HAP-1 (cell line): ENCODE measurements around the gene SGPP2.
"Not testable (repeated sequence)": the region's sequence is repeated elsewhere in the genome, so short reads cannot be mapped to it uniquely, and the experiment has no call there.

ENCODE experiments used
- DNase-seq, 2 experiments: peaks; one replicate each; pipeline ENCODE4 v3.0.0-alpha.2; 2016 to 2020; ENCODE audit warnings: low spot score in 2 of 2
- H3K27me3 ChIP-seq: fragments of 250-450 bp; sonication (Bioruptor Pico); 2 replicates; pipeline ENCODE4 v1.5.1; 2020; ENCODE audit warnings: low read depth, mild to moderate bottlenecking, moderate library complexity
- H3K36me3 ChIP-seq: fragments of 250-450 bp; sonication (Bioruptor Pico); replicated peaks from 2 replicates; pipeline ENCODE4 v1.5.1; 2020; ENCODE audit warnings: mild to moderate bottlenecking
- H3K4me1 ChIP-seq: fragments of 250-450 bp; sonication (Bioruptor Pico); 2 replicates; pipeline ENCODE4 v1.5.1; 2020; ENCODE audit warnings: mild to moderate bottlenecking
- H3K4me3 ChIP-seq: fragments of 250-450 bp; sonication (Bioruptor Pico); 2 replicates; pipeline ENCODE4 v1.5.1; 2020; ENCODE audit warnings: mild to moderate bottlenecking, moderate library complexity
- H3K9me3 ChIP-seq: fragments of 250-450 bp; sonication (Bioruptor Pico); 2 replicates; pipeline ENCODE4 v1.5.1; 2020; ENCODE audit warnings: mild to moderate bottlenecking, moderate library complexity
- in situ Hi-C: fragments of 300-500 bp; cut with MboI; formaldehyde crosslinking; loops from 3 replicates; pipeline ENCODE4 v1.14.3; 2020; ENCODE audit warnings: low sequenced_read_pairs, inconsistent platforms, mixed read lengths

Gene SGPP2

GRCh38 chr2:222435400-222436039, 11.2 kb downstream of the SGPP2 start:
- not testable (repeated sequence) for H3K27me3 ChIP-seq

GRCh38 chr2:222436040-222436413, 11.7 kb downstream of the SGPP2 start:
- H3K9me3 ChIP-seq, result no peaks in the 10 kb centered on the region
- 0 out of 2 replicates have a peak, but pooled peaks cover 3% of the 10 kb centered on the region for H3K27me3 ChIP-seq
- in situ Hi-C loops, result no loop called here
- no peaks in the 10 kb centered on the region for H3K4me1 ChIP-seq
- no peak overlapping the region for H3K4me3 ChIP-seq
- no peaks in the 10 kb centered on the region for H3K36me3 ChIP-seq
- DNase-seq, result no peak

More at GRCh38 chr2:222435400-222436039, 11.2 kb downstream of the SGPP2 start:
- DNase-seq, H3K36me3 ChIP-seq, H3K4me1 ChIP-seq, H3K9me3 ChIP-seq, in situ Hi-C loops, H3K4me3 ChIP-seq: not testable (repeated sequence)

GRCh38 chr2:222439692-222440091, 15.3 kb downstream of the SGPP2 start:
- H3K27me3 ChIP-seq, result no peaks in the 10 kb centered on the region
- H3K36me3 ChIP-seq, result no peaks in the 10 kb centered on the region
- no peaks in the 10 kb centered on the region for H3K4me1 ChIP-seq
- H3K9me3 ChIP-seq, result no peaks in the 10 kb centered on the region
- no peak for DNase-seq
- no peak overlapping the region for H3K4me3 ChIP-seq
- in situ Hi-C loops, result no loop called here

- DNase-seq, result no peak
- in situ Hi-C loops, result no loop called here
- H3K36me3 ChIP-seq, result no peaks in the 10 kb centered on the region
Measured at GRCh38 chr2:222440673-222441422, 16.5 kb downstream of the SGPP2 start.

GRCh38 chr2:222442665-222443064, 18.3 kb downstream of the SGPP2 start:
- no peak for DNase-seq
- H3K36me3 ChIP-seq, result no peaks in the 10 kb centered on the region
- no peaks in the 10 kb centered on the region for H3K9me3 ChIP-seq
- H3K4me3 ChIP-seq, result no peak overlapping the region
- no peaks in the 10 kb centered on the region for H3K4me1 ChIP-seq
- no peaks in the 10 kb centered on the region; the same call in 1 of the 2 replicates for H3K27me3 ChIP-seq
- in situ Hi-C loops, result no loop called here

More at GRCh38 chr2:222440673-222441422, 16.5 kb downstream of the SGPP2 start:
- Histone ChIP-seq H3K4me1 (no peaks in the 10 kb centered on the region), H3K4me3 (no peak overlapping the region), H3K9me3 (no peaks in the 10 kb centered on the region), H3K27me3 (no peaks in the 10 kb centered on the region)

- peaks cover 3% of the 10 kb centered on the region; the same call in 1 of the 2 replicates for H3K27me3 ChIP-seq
- H3K36me3 ChIP-seq, result no peaks in the 10 kb centered on the region
- H3K9me3 ChIP-seq, result no peaks in the 10 kb centered on the region
- H3K4me1 ChIP-seq, result no peaks in the 10 kb centered on the region
- in situ Hi-C loops, result no loop called here
- DNase-seq, result no peak
- no peak overlapping the region for H3K4me3 ChIP-seq
Measured at GRCh38 chr2:222445227-222445626, 20.9 kb downstream of the SGPP2 start.

GRCh38 chr2:222447131-222447530, 22.8 kb downstream of the SGPP2 start:
- in situ Hi-C loops, result no loop called here
- no peaks in the 10 kb centered on the region for H3K4me1 ChIP-seq
- no peaks in the 10 kb centered on the region for H3K36me3 ChIP-seq
- no peak overlapping the region for H3K4me3 ChIP-seq
- H3K27me3 ChIP-seq, result peaks cover 3% of the 10 kb centered on the region
- H3K9me3 ChIP-seq, result no peaks in the 10 kb centered on the region
- no peak for DNase-seq

GRCh38 chr2:222448748-222449181, 24.4 kb downstream of the SGPP2 start:
- no peaks in the 10 kb centered on the region for H3K36me3 ChIP-seq
- no peak for DNase-seq
- peaks cover 3% of the 10 kb centered on the region for H3K27me3 ChIP-seq
- no peak overlapping the region for H3K4me3 ChIP-seq
- no peaks in the 10 kb centered on the region for H3K4me1 ChIP-seq
- in situ Hi-C loops, result no loop called here
- no peaks in the 10 kb centered on the region for H3K9me3 ChIP-seq

- H3K36me3 ChIP-seq, result no peaks in the 10 kb centered on the region
- H3K27me3 ChIP-seq, result peaks cover 3% of the 10 kb centered on the region
- DNase-seq, result no peak
- no peaks in the 10 kb centered on the region for H3K9me3 ChIP-seq
- in situ Hi-C loops, result no loop called here
- H3K4me1 ChIP-seq, result no peaks in the 10 kb centered on the region
- H3K4me3 ChIP-seq, result no peak overlapping the region
Measured at GRCh38 chr2:222450021-222450420, 25.7 kb downstream of the SGPP2 start.

- no peaks in the 10 kb centered on the region for H3K9me3 ChIP-seq
- H3K36me3 ChIP-seq, result no peaks in the 10 kb centered on the region
- in situ Hi-C loops, result no loop called here
- DNase-seq, result no peak
- peaks cover 3% of the 10 kb centered on the region for H3K27me3 ChIP-seq
- no peaks in the 10 kb centered on the region for H3K4me1 ChIP-seq
- H3K4me3 ChIP-seq, result no peak overlapping the region
Measured at GRCh38 chr2:222451224-222451674, 26.9 kb downstream of the SGPP2 start.

- no peaks in the 10 kb centered on the region for H3K36me3 ChIP-seq
- H3K27me3 ChIP-seq, result peaks cover 3% of the 10 kb centered on the region; the same call in 1 of the 2 replicates
- in situ Hi-C loops, result no loop called here
- H3K4me3 ChIP-seq, result no peak overlapping the region
- no peaks in the 10 kb centered on the region; the same call in 1 of the 2 replicates for H3K4me1 ChIP-seq
- no peaks in the 10 kb centered on the region for H3K9me3 ChIP-seq
- no peak for DNase-seq
Measured at GRCh38 chr2:222452422-222452950, 28.1 kb downstream of the SGPP2 start.

GRCh38 chr2:222456479-222457077, 32.2 kb downstream of the SGPP2 start:
- no peak for DNase-seq
- no peaks in the 10 kb centered on the region for H3K36me3 ChIP-seq
- H3K27me3 ChIP-seq, result no peaks in the 10 kb centered on the region; the same call in 1 of the 2 replicates
- in situ Hi-C loops, result no loop called here
- H3K9me3 ChIP-seq, result no peaks in the 10 kb centered on the region
- H3K4me3 ChIP-seq, result no peak overlapping the region
- no peaks in the 10 kb centered on the region; the same call in 1 of the 2 replicates for H3K4me1 ChIP-seq

GRCh38 chr2:222459983-222460382, 35.6 kb downstream of the SGPP2 start:
- peaks cover 17% of the 10 kb centered on the region; the same call in 1 of the 2 replicates for H3K27me3 ChIP-seq
- DNase-seq, result no peak
- no peak overlapping the region for H3K4me3 ChIP-seq
- H3K9me3 ChIP-seq, result no peaks in the 10 kb centered on the region
- H3K4me1 ChIP-seq, result no peaks in the 10 kb centered on the region; the same call in 1 of the 2 replicates
- in situ Hi-C loops, result no loop called here
- H3K36me3 ChIP-seq, result no peaks in the 10 kb centered on the region
